NCI-H446 treated with DMSO at 0.1 percent for 48 hours (cell line): ENCODE data around the gene PRMT2.
A peak's percentile ranks its signal among the peaks of the same experiment; 100 is the strongest.

Experiments
- DNase-seq: peaks from one replicate; lab custom pipeline; 2025; lab: John Stamatoyannopoulos, UW

Gene PRMT2

GRCh38 chr21:46635324-46636180, at the start of gene PRMT2:
PRMT2 (plus strand) TSS chr21:46635674; CDS start chr21:46636952, 1,278 bp downstream.
- DNase-seq, result peak; percentile 92

- no peak for DNase-seq
Measured at GRCh38 chr21:46594276-46594675, 41.2 kb upstream of the PRMT2 start.

- DNase-seq, result no peak
Measured at GRCh38 chr21:46596201-46596600, 39.3 kb upstream of the PRMT2 start.

GRCh38 chr21:46597031-46597430, 38.4 kb upstream of the PRMT2 start:
- DNase-seq, result no peak

GRCh38 chr21:46597896-46598343, 37.6 kb upstream of the PRMT2 start:
- no peak for DNase-seq

- no peak for DNase-seq
Measured at GRCh38 chr21:46598581-46599572, 36.6 kb upstream of the PRMT2 start.

GRCh38 chr21:46600305-46600704, 35.2 kb upstream of the PRMT2 start:
- DNase-seq, result no peak

GRCh38 chr21:46600978-46601377, 34.5 kb upstream of the PRMT2 start:
- DNase-seq, result no peak

- no peak for DNase-seq
Measured at GRCh38 chr21:46603228-46603627, 32.2 kb upstream of the PRMT2 start.

- no peak for DNase-seq
Measured at GRCh38 chr21:46604329-46604974, 31.0 kb upstream of the PRMT2 start.

- no peak for DNase-seq
Measured at GRCh38 chr21:46604975-46605766, 30.3 kb upstream of the PRMT2 start, which contains the start of gene S100B. S100B (minus strand) TSS chr21:46605082; CDS start chr21:46602415, 2,667 bp downstream.

- DNase-seq, result no peak
Measured at GRCh38 chr21:46605767-46606426, 29.6 kb upstream of the PRMT2 start.

- DNase-seq, result no peak
Measured at GRCh38 chr21:46606427-46606813, 29.1 kb upstream of the PRMT2 start.

GRCh38 chr21:46607636-46608035, 27.8 kb upstream of the PRMT2 start:
- no peak for DNase-seq

GRCh38 chr21:46608672-46609111, 26.8 kb upstream of the PRMT2 start:
- no peak for DNase-seq

- no peak for DNase-seq
Measured at GRCh38 chr21:46610018-46610701, 25.3 kb upstream of the PRMT2 start.

GRCh38 chr21:46613391-46613790, 22.1 kb upstream of the PRMT2 start:
- no peak for DNase-seq

- DNase-seq, result no peak
Measured at GRCh38 chr21:46616050-46616449, 19.4 kb upstream of the PRMT2 start.

- no peak for DNase-seq
Measured at GRCh38 chr21:46616656-46617055, 18.8 kb upstream of the PRMT2 start.
